Suprapubic skin (tissue), 4 donors: ENCODE measurements around the gene LAT. TPM values are rescaled to one million over a fixed set of nuclear protein-coding genes. Genes with fewer than 3 reads are reported as not detected.
"Not testable (repeated sequence)": the region's sequence is repeated elsewhere in the genome, so short reads cannot be mapped to it uniquely, and the experiment has no call there.

Source experiments
- DNase-seq, 2 donors: peaks; one replicate each; pipeline ENCODE4 v3.0.0-alpha.2; 2019; ENCODE audit warnings: low spot score in 2 of 2
- H3K27ac ChIP-seq: fragments of 200-600 bp; sonication (generic); one replicate; pipeline ENCODE4 v1.5.1; 2019
- H3K27me3 ChIP-seq: fragments of 200-600 bp; sonication (generic); one replicate; pipeline ENCODE4 v1.5.1; 2019
- H3K36me3 ChIP-seq: fragments of 200-600 bp; sonication (generic); one replicate; pipeline ENCODE4 v1.5.1; 2019
- H3K4me1 ChIP-seq: fragments of 200-600 bp; sonication (generic); one replicate; pipeline ENCODE4 v1.5.1; 2019
- H3K4me3 ChIP-seq: fragments of 200-600 bp; sonication (generic); one replicate; pipeline ENCODE4 v1.5.1; 2019; ENCODE audit warnings: mild to moderate bottlenecking
- H3K9me3 ChIP-seq: fragments of 200-600 bp; sonication (generic); one replicate; pipeline ENCODE4 v1.5.1; 2019
- CTCF ChIP-seq, 2 donors: fragments of 200-600 bp in 1 of 2; fragments of 450-650 bp in 1 of 2; sonication (generic) in 1 of 2; IDR thresholded peaks; one replicate each; pipeline ENCODE4 v1.5.1; 2016 to 2019; ENCODE audit warnings: antibody characterized with exemption in 2 of 2, mild to moderate bottlenecking in 1 of 2, moderate library complexity in 1 of 2
- EP300 ChIP-seq: sonication (generic); formaldehyde crosslinking; IDR thresholded peaks from one replicate; pipeline ENCODE4 v1.6.1; 2017; ENCODE audit warnings: antibody characterized with exemption
- POLR2A ChIP-seq, 2 donors: fragments of 450-650 bp; IDR thresholded peaks; one replicate each; pipeline ENCODE4 v1.6.1; 2017; ENCODE audit warnings: antibody characterized with exemption in 2 of 2, mild to moderate bottlenecking in 2 of 2, moderate library complexity in 2 of 2
- POLR2AphosphoS5 ChIP-seq, 3 donors: sonication (generic); formaldehyde crosslinking; IDR thresholded peaks; one replicate each; pipeline ENCODE4 v1.6.1; 2017; ENCODE audit warnings: antibody characterized with exemption in 3 of 3
- WGBS: methylation state at CpG from one replicate; pipeline ENCODE4 v1.1.5; 2018; 5-methylcytosine and 5-hydroxymethylcytosine counted together
- total RNA-seq, 4 donors: library from RNA; depleted of rRNA; stranded (reverse); fragments of >200 nt; gene quantifications; one replicate each; pipeline ENCODE4 v1.1.0, GENCODE V29; 2016

Gene LAT
- total RNA-seq, 4 donors from 2014 or later = 1.3 to 17.9 (median 9.9) TPM

GRCh38 chr16:29000019-29000418 is 15.2 kb downstream of the LAT start:
- Histone ChIP-seq H3K9me3 (no peaks in the 10 kb centered on the region), H3K4me3 (no peak overlapping the region), H3K4me1 (no peaks in the 10 kb centered on the region), H3K36me3 (no peaks in the 10 kb centered on the region), H3K27me3 (no peaks in the 10 kb centered on the region), H3K27ac (no peak overlapping the region)
- 89% methylated on average over 2 of the region's 2 CpGs for WGBS
- TF ChIP-seq EP300 = no peak
- no peak for TF ChIP-seq CTCF (IDR thresholded peaks at IDR 0.05)
- no peak for TF ChIP-seq POLR2AphosphoS5 (IDR thresholded peaks at IDR 0.05)
- no peak for TF ChIP-seq POLR2A (IDR thresholded peaks at IDR 0.05)
- DNase-seq = no peak

GRCh38 chr16:29004496-29005139 is 19.8 kb downstream of the LAT start:
- not testable (repeated sequence) for H3K36me3 ChIP-seq, DNase-seq, H3K9me3 ChIP-seq, H3K27me3 ChIP-seq, H3K4me3 ChIP-seq, H3K27ac ChIP-seq, H3K4me1 ChIP-seq
- 76% methylated on average over 8 of the region's 9 CpGs for WGBS

GRCh38 chr16:29007730-29008593 is 23.1 kb downstream of the LAT start:
- H3K27me3 ChIP-seq = no peaks in the 10 kb centered on the region
- 67% methylated on average over 8 of the region's 10 CpGs for WGBS
- H3K36me3 ChIP-seq = no peaks in the 10 kb centered on the region
- H3K9me3 ChIP-seq = no peaks in the 10 kb centered on the region
- no peak overlapping the region for H3K4me3 ChIP-seq
- no peak overlapping the region for H3K27ac ChIP-seq
- DNase-seq = no peak
- peaks cover 4% of the 10 kb centered on the region for H3K4me1 ChIP-seq
- TF ChIP-seq POLR2A (IDR thresholded peaks at IDR 0.05) = no peak
- TF ChIP-seq POLR2AphosphoS5 (IDR thresholded peaks at IDR 0.05) = no peak
- no peak for TF ChIP-seq EP300
- no peak for TF ChIP-seq CTCF (IDR thresholded peaks at IDR 0.05)

- WGBS = 65% methylated on average over 14 of the region's 14 CpGs
These were observed 24.4 kb downstream of the LAT start for GRCh38 chr16:29009050-29009837.

GRCh38 chr16:29009838-29010166 is 24.9 kb downstream of the LAT start:
- no peaks in the 10 kb centered on the region for H3K9me3 ChIP-seq
- H3K36me3 ChIP-seq = no peaks in the 10 kb centered on the region
- no peaks in the 10 kb centered on the region for H3K27me3 ChIP-seq
- H3K27ac ChIP-seq = no peak overlapping the region
- 100% methylated on average over 2 of the region's 2 CpGs for WGBS
- H3K4me3 ChIP-seq = no peak overlapping the region
- H3K4me1 ChIP-seq = peaks cover 4% of the 10 kb centered on the region
- TF ChIP-seq POLR2A (IDR thresholded peaks at IDR 0.05) = no peak
- no peak for TF ChIP-seq EP300
- TF ChIP-seq POLR2AphosphoS5 (IDR thresholded peaks at IDR 0.05) = no peak
- no peak for TF ChIP-seq CTCF (IDR thresholded peaks at IDR 0.05)
- no peak for DNase-seq

More at GRCh38 chr16:29009050-29009837, 24.4 kb downstream of the LAT start:
- Histone ChIP-seq H3K27ac (no peak overlapping the region), H3K4me1 (peaks cover 4% of the 10 kb centered on the region), H3K4me3 (no peak overlapping the region), H3K9me3 (no peaks in the 10 kb centered on the region), H3K36me3 (no peaks in the 10 kb centered on the region), H3K27me3 (no peaks in the 10 kb centered on the region)
- TF ChIP-seq POLR2A (IDR thresholded peaks at IDR 0.05) = no peak
- TF ChIP-seq POLR2AphosphoS5 (IDR thresholded peaks at IDR 0.05) = no peak
- no peak for TF ChIP-seq EP300
- TF ChIP-seq CTCF (IDR thresholded peaks at IDR 0.05) = no peak
- DNase-seq = no peak
